ENCODE measurements around the gene HIRA. TPM values are rescaled to one million over a fixed set of nuclear protein-coding genes. Genes with fewer than 3 reads are reported as not detected.
A peak's percentile ranks its signal among the peaks of the same experiment; 100 is the strongest.

The HIRA gene
- total and polyA plus RNA-seq, 9 of the 15 experiments (the other 6 are each of a cell fraction or from before 2014, with no cell fraction given): 0.96 to 132 (median 58.4) TPM

- TF ChIP-seq ETS1 (conservative IDR thresholded peaks at IDR 0.05; ENCODE audit: control insufficient read depth, low read depth, low read length) (no peak), ARID3A (IDR thresholded peaks at IDR 0.05; ENCODE audit: borderline replicate concordance, low read depth, low read length) (peak; percentile 13; the same call in 1 of the 2 replicates), CTCF (IDR thresholded peaks at IDR 0.05 in 2 of 3, conservative IDR thresholded peaks at IDR 0.05 in 1 of 3; ENCODE audit: insufficient read depth in 2 of 3, low read depth in 1 of 3, low read length in 3 of 3) (0 out of 6 replicates have a peak, but pooled peaks of 2 of the 3 experiments have one; percentile 9 to 11), FOXJ3 (CRISPR knock-in tag; IDR thresholded peaks at IDR 0.05) (no peak), THRB (CRISPR knock-in tag; conservative IDR thresholded peaks at IDR 0.05) (peak; percentile 98), SIX5 (IDR thresholded peaks at IDR 0.05; ENCODE audit: borderline replicate concordance in 1 of 2, insufficient read depth in 1 of 2, low read depth in 1 of 2, low read length in 2 of 2) (no peak), SUPT5H (IDR thresholded peaks at IDR 0.05) (no peak), RHOXF2B (CRISPR knock-in tag; conservative IDR thresholded peaks at IDR 0.05) (no peak; the same call in none of the 2 replicates), ZNF655 (CRISPR knock-in tag; IDR thresholded peaks at IDR 0.05) (no peak), ZFP91 (CRISPR knock-in tag; IDR thresholded peaks at IDR 0.05) (no peak), ERF (CRISPR knock-in tag; IDR thresholded peaks at IDR 0.05) (peak; percentile 97), ZNF696 (CRISPR knock-in tag; conservative IDR thresholded peaks at IDR 0.05) (0 out of 2 replicates have a peak, but pooled peaks have one; percentile 7), ARHGAP35 (IDR thresholded peaks at IDR 0.05; ENCODE audit: partially characterized antibody) (no peak), HDAC6 (IDR thresholded peaks at IDR 0.05; ENCODE audit: low read depth, low read length) (no peak; the same call in 1 of the 2 replicates), CHCHD3 (CRISPR knock-in tag; IDR thresholded peaks at IDR 0.05) (peak; percentile 69; the same call in 1 of the 2 replicates), KAT8 (IDR thresholded peaks at IDR 0.05; ENCODE audit: low read depth) (no peak), CBX5 (IDR thresholded peaks at IDR 0.05; ENCODE audit: borderline replicate concordance, low read depth) (no peak)
These were observed 48.0 kb upstream of the HIRA start, which contains the start of gene CDC45 (continued) for GRCh38 chr22:19479355-19480172.
